ENCODE results near the gene ACAP2. TPM values are rescaled to one million over a fixed set of nuclear protein-coding genes. Genes with fewer than 3 reads are reported as not detected.

The ACAP2 gene
- total RNA-seq, 6 experiments from 2014 or later = 37.7 to 47.1 (median 45.2) TPM

DNA sequence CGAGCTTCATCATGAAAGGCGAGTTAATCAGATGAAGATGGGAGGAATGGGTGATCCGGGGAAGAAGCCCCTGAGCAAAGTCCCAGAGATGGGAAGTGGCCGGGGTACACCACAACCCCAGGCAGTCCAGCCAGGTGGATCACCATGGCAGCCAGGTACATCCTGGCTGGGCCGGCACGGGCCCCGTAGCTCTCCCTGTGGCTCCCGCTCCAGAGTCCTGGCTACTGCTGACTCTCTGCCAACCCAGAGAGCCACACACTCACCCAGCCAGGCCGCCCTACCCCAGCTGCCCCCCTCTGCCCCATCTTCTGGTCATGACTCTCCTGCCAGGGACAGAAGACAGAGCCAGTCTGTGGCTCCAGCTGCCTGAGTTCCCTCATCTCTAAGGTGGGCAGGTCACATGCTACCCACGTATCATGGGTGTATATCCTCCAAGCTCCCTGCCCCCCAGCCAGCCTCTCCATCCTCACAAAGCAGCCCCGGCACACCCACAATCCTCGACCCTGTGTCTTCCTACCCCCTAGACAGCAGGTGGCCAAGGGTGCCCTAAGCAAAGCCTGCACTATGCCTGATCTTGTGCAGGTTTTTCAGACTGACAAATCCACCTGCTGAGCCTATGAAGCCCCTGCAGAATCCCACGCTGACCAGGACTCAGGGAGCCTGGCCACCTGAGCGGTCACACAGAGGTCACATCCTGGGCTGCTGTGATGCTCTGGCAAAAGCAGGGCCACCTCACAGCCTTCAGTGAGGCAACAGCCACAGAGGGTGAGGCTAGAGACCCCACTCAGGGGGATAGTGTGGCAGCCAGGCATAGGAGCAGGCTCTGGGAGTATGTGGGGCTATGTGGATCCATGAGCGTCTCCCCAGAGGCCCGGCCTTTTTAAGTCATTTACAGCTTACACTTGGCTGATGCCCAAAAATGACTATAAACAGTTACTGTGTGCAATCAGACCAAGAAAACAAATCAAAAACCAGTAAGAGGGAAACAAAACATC lies 185.1 kb downstream of the ACAP2 start:
- no peaks in the 10 kb centered on the region; the same call in 1 of the 2 replicates for H3K27me3 Mint-ChIP-seq (ENCODE audit: insufficient read depth)
- no peaks in the 10 kb centered on the region for H3K9me3 Mint-ChIP-seq
- no peak for TF ChIP-seq CTCF (IDR thresholded peaks at IDR 0.05)
- H3K4me3 Mint-ChIP-seq = no peak overlapping the region
- H3K27ac Mint-ChIP-seq = peak overlapping the region; percentile 89
- no peaks in the 10 kb centered on the region for H3K36me3 Mint-ChIP-seq (ENCODE audit: low read depth)
- no peak for DNase-seq
- peaks cover 20% of the 10 kb centered on the region for H3K4me1 Mint-ChIP-seq (ENCODE audit: low read depth)

DNA sequence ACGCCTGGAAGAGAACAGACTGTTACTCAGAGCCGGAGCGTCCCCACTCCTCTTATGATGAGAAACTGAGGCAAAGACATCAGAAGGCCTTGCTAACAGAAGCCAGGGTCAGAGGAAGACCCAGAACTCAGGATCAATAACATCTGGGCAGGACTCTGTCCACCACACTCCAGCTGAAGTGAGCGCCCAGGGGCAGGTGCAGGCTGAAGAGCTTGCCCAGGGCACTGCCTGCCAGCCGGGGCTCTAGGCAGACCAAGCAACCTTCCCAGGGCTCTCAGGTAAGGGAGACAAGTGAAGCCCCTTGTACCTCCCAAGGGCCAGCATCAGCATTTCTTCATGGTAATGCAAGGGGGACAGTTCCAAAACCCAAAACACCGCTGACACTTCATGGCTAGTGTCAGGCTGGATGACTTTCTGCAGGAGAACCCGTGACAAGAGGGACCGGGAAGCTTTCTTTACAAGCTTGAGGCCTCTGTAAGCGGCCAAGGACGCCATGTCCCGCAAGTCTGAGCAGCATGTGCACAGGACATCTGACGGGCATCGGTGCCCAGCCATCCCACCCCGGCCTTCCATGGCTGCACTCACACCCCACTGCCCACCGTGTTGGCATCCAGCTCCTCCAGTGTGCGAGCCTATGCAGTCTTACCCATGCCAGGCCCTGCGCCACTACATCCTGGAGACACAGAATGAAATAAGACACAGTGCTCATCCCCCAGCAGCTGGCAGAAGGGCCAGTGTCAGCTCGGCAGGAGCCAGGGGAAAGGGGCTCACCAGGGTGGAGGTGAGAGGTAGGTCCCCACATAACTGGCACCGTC lies 186.0 kb downstream of the ACAP2 start:
- Mint-ChIP-seq H3K36me3 (ENCODE audit: low read depth) (no peaks in the 10 kb centered on the region), H3K4me3 (no peak overlapping the region), H3K4me1 (ENCODE audit: low read depth) (peaks cover 29% of the 10 kb centered on the region), H3K27me3 (ENCODE audit: insufficient read depth) (no peaks in the 10 kb centered on the region; the same call in 1 of the 2 replicates), H3K9me3 (no peaks in the 10 kb centered on the region), H3K27ac (no peak overlapping the region)
- no peak for TF ChIP-seq CTCF (IDR thresholded peaks at IDR 0.05)
- DNase-seq = no peak

GRCh38 chr3:195255571-195256501 lies 187.0 kb downstream of the ACAP2 start:
- no peak for DNase-seq
- Mint-ChIP-seq H3K27me3 (ENCODE audit: insufficient read depth) (no peaks in the 10 kb centered on the region; the same call in 1 of the 2 replicates), H3K36me3 (ENCODE audit: low read depth) (no peaks in the 10 kb centered on the region), H3K27ac (no peak overlapping the region), H3K4me1 (ENCODE audit: low read depth) (peaks cover 32% of the 10 kb centered on the region), H3K4me3 (no peak overlapping the region), H3K9me3 (no peaks in the 10 kb centered on the region)
- no peak for TF ChIP-seq CTCF (IDR thresholded peaks at IDR 0.05)

- Mint-ChIP-seq H3K36me3 (ENCODE audit: low read depth) (no peaks in the 10 kb centered on the region), H3K4me1 (ENCODE audit: low read depth) (peaks cover 38% of the 10 kb centered on the region), H3K9me3 (no peaks in the 10 kb centered on the region), H3K27ac (no peak overlapping the region), H3K4me3 (no peak overlapping the region), H3K27me3 (ENCODE audit: insufficient read depth) (no peaks in the 10 kb centered on the region; the same call in 1 of the 2 replicates)
- no peak for DNase-seq
- no peak for TF ChIP-seq CTCF (IDR thresholded peaks at IDR 0.05)
Observed at GRCh38 chr3:195255176-195255500, 187.7 kb downstream of the ACAP2 start.

All from HFFc6 (cell line).